Parathyroid adenoma (tissue), 2 donors: Measurements from ENCODE around the gene CIAO3.

Source experiments
- H2AFZ ChIP-seq: fragments of 300-600 bp; sonication (generic); one replicate; pipeline ENCODE4 v1.7.0; 2017; ENCODE audit warnings: antibody characterized with exemption, mild to moderate bottlenecking
- H3K27ac ChIP-seq: fragments of 300-600 bp; sonication (generic); one replicate; pipeline ENCODE4 v1.7.0; 2017
- H3K27me3 ChIP-seq: fragments of 300-600 bp; sonication (generic); one replicate; pipeline ENCODE4 v1.7.0; 2017; ENCODE audit warnings: low read length; ENCODE audit not compliant: control insufficient read depth, insufficient read depth
- H3K36me3 ChIP-seq: fragments of 300-600 bp; sonication (generic); one replicate; pipeline ENCODE4 v1.7.0; 2017; ENCODE audit warnings: low read length; ENCODE audit not compliant: control insufficient read depth, insufficient read depth
- H3K4me1 ChIP-seq: fragments of 300-600 bp; sonication (generic); one replicate; pipeline ENCODE4 v1.7.0; 2017; ENCODE audit warnings: control low read depth
- H3K4me2 ChIP-seq: fragments of 300-600 bp; sonication (generic); one replicate; pipeline ENCODE4 v1.7.0; 2017; ENCODE audit warnings: low read length
- H3K4me3 ChIP-seq: fragments of 300-600 bp; sonication (generic); one replicate; pipeline ENCODE4 v1.7.0; 2017; ENCODE audit warnings: low read depth, low read length
- H3K79me2 ChIP-seq: fragments of 300-600 bp; sonication (generic); one replicate; pipeline ENCODE4 v1.7.0; 2017; ENCODE audit warnings: control low read depth
- H3K9ac ChIP-seq: fragments of 300-600 bp; sonication (generic); one replicate; pipeline ENCODE4 v1.7.0; 2017; ENCODE audit warnings: mild to moderate bottlenecking
- H3K9me3 ChIP-seq: fragments of 300-600 bp; sonication (generic); one replicate; pipeline ENCODE4 v1.7.0; 2017; ENCODE audit warnings: low read length; ENCODE audit not compliant: control insufficient read depth
- TF ChIP-seq, protein P1 (sequence below): fragments of 300-600 bp; sonication (generic); IDR thresholded peaks from one replicate; pipeline ENCODE4 v1.7.0; 2017; ENCODE audit warnings: antibody characterized with exemption, mild to moderate bottlenecking
- donor health status: primary hyperparathyroidism.

CIAO3 gene

DNA sequence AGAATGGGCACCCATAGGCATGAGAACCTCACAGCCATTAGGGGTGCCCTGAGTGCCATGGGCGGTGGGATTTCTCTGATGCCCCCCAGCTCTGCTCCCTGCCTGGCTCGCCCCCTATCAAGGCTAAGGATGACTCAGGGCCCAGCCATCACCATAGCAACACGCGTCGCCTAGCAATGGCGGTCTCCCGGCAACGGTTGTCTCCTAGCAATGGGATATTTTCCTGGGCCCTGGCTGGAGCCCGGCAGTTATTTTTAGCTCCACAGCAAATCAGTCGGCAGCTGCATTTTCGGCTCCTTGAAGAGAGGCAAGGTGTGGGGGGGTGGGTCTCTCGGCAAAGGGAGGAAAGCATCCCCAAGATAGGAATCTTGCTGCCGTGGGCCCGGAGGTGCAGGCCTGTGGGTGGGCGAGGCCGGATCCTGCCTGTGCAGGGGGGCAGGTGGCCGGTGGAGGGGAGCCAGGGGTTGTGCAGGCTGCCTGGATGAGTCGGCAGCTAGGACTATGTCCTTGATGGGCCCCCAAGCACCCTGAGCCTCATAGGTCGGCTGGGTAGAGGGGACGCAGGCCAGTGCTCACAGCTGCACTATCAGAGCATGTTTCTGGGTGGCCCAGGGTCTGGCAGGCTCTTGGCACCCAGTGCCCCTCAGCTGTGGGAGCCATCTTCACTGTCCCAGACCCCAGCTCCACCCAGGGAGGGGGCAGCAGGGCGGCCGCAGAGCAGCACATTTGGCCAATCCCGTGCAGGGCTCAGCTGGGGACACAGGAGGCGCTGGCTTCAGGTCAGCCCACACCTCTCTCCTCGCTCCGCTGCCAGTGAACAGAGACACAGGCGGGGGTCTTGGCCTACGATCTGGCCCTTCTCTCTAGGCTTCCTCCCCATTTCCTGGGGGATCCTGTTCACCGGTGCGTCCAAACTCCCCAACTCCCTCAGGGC is 31.0 kb downstream of the CIAO3 start:
- Histone ChIP-seq H2AFZ (no peak overlapping the region), H3K27me3 (peaks cover 6% of the 10 kb centered on the region), H3K9ac (no peak overlapping the region), H3K79me2 (no peaks in the 10 kb centered on the region), H3K9me3 (no peaks in the 10 kb centered on the region), H3K27ac (no peak overlapping the region), H3K4me1 (peaks cover 5% of the 10 kb centered on the region), H3K36me3 (no peaks in the 10 kb centered on the region), H3K4me3 (no peak overlapping the region), H3K4me2 (no peak overlapping the region)
- TF ChIP-seq, protein P1, sequence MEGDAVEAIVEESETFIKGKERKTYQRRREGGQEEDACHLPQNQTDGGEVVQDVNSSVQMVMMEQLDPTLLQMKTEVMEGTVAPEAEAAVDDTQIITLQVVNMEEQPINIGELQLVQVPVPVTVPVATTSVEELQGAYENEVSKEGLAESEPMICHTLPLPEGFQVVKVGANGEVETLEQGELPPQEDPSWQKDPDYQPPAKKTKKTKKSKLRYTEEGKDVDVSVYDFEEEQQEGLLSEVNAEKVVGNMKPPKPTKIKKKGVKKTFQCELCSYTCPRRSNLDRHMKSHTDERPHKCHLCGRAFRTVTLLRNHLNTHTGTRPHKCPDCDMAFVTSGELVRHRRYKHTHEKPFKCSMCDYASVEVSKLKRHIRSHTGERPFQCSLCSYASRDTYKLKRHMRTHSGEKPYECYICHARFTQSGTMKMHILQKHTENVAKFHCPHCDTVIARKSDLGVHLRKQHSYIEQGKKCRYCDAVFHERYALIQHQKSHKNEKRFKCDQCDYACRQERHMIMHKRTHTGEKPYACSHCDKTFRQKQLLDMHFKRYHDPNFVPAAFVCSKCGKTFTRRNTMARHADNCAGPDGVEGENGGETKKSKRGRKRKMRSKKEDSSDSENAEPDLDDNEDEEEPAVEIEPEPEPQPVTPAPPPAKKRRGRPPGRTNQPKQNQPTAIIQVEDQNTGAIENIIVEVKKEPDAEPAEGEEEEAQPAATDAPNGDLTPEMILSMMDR = no peak

DNA sequence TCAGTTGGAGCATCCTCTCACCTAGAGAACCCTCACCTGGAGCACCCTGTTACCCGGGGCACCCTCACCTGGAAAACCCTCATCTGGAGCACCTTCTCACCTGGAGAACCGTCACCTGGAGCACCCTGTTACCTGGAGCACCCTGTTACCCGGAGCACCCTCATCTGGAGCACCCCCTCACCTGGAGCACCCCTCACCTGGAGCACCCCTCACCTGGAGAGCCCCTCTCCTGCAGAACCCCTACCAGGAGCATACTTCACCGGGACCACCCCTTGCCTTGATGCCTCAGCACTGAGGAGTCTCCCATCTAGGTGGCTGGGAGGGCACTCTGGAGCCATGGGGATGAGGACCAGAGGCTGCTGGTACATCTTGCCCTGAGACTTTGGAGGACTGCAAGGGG is 31.8 kb downstream of the CIAO3 start:
- Histone ChIP-seq H3K9me3 (no peaks in the 10 kb centered on the region), H3K27ac (no peak overlapping the region), H3K79me2 (peaks cover 5% of the 10 kb centered on the region), H3K36me3 (no peaks in the 10 kb centered on the region), H3K27me3 (peaks cover 7% of the 10 kb centered on the region), H2AFZ (no peak overlapping the region), H3K9ac (no peak overlapping the region), H3K4me1 (peaks cover 5% of the 10 kb centered on the region), H3K4me2 (no peak overlapping the region), H3K4me3 (no peak overlapping the region)
- TF ChIP-seq, protein P1 = no peak

DNA sequence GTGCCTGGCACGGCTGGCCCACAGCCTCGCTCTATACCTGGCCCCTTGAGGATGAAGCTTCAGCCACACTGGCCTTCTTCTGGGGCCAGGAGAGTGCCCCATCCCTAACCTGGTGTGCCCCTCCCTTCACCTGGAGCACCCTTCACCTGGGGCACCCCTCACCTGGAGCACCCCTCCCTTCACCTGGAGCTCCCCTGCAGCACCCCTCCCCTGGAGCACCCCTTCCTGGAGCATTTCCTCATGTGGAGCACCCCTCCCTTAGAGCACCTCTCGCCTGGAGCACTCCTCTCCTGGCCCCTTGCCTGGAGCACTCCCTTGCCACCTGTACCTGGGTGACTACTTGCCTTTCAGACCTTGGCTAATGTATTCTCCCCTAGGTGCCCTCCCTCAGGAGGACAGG is 32.8 kb downstream of the CIAO3 start:
- H3K27ac ChIP-seq = no peak overlapping the region
- no peak overlapping the region for H3K4me3 ChIP-seq
- H3K4me1 ChIP-seq = peaks cover 5% of the 10 kb centered on the region
- TF ChIP-seq, protein P1 = no peak
- H3K36me3 ChIP-seq = no peaks in the 10 kb centered on the region
- no peaks in the 10 kb centered on the region for H3K9me3 ChIP-seq
- no peak overlapping the region for H3K4me2 ChIP-seq
- peaks cover 14% of the 10 kb centered on the region for H3K79me2 ChIP-seq
- H3K9ac ChIP-seq = no peak overlapping the region
- H2AFZ ChIP-seq = no peak overlapping the region
- H3K27me3 ChIP-seq = peaks cover 7% of the 10 kb centered on the region

DNA sequence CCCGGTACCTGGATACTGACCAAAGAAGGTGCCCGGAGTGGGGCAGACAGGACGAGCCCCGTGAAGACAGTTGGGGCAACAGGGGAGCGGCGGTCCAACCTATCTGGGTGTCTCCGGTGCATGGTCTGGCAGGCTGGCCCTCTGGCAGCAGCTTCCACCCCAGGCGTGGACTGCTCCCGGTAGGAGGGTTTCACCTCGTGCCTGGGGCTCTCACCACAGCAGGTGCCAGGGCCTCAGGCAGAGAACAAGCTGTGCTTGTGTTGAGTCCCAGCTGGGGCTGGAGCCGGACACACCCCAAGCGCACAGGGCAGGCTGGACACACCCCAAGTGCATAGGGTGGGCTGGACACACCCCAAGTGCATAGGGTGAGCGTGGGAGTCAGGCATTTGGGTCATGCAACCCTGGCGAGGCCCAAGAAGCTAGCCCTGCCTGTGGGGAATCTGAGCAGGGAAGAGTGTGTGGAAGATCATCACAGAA is 33.7 kb downstream of the CIAO3 start:
- Histone ChIP-seq H3K27ac (no peak overlapping the region), H3K36me3 (no peaks in the 10 kb centered on the region), H3K9ac (no peak overlapping the region), H2AFZ (no peak overlapping the region), H3K27me3 (peaks cover 7% of the 10 kb centered on the region), H3K9me3 (no peaks in the 10 kb centered on the region), H3K79me2 (peaks cover 24% of the 10 kb centered on the region), H3K4me3 (no peak overlapping the region), H3K4me1 (peaks cover 5% of the 10 kb centered on the region), H3K4me2 (no peak overlapping the region)
- TF ChIP-seq, protein P1 = no peak
